Activated CD8-positive, alpha-beta T cell treated with anti-CD3 and anti-CD28 coated beads for 36 hours (primary cell): ENCODE data around the gene NRSN1. TPM values are rescaled to one million over a fixed set of nuclear protein-coding genes. Genes with fewer than 3 reads are reported as not detected.
A peak's percentile ranks its signal among the peaks of the same experiment; 100 is the strongest.

Experiments
- ATAC-seq: fragments of 200-7000 bp; cut with Tn5 transposase; one replicate; pipeline ENCODE4 v1.10.0; 2021; ENCODE audit warnings: mild to moderate bottlenecking, moderate library complexity
- CTCF ChIA-PET: fragments of 350-600 bp; sonication (Branson Sonifier 250); formaldehyde crosslinking; loops from one replicate; lab custom pipeline; 2021; ENCODE audit warnings: antibody characterized with exemption; lab: Charles Lee
- POLR2A ChIA-PET: fragments of 350-600 bp; sonication (Branson Sonifier 250); formaldehyde crosslinking; loops from one replicate; lab custom pipeline; 2021; ENCODE audit warnings: antibody characterized with exemption; lab: Charles Lee
- DNase-seq: peaks from one replicate; pipeline ENCODE4 v3.0.0-alpha.2; 2020
- H3K27ac Mint-ChIP-seq: one replicate; pipeline ENCODE4 v1.8.0; 2021; ENCODE audit warnings: mild to moderate bottlenecking, mixed read lengths
- H3K27me3 Mint-ChIP-seq: one replicate; pipeline ENCODE4 v1.8.0; 2021; ENCODE audit warnings: mixed read lengths
- H3K36me3 Mint-ChIP-seq: one replicate; pipeline ENCODE4 v1.8.0; 2021; ENCODE audit warnings: low read depth, mixed read lengths
- H3K4me1 Mint-ChIP-seq: one replicate; pipeline ENCODE4 v1.8.0; 2021; ENCODE audit warnings: low read depth, mixed read lengths
- H3K4me3 Mint-ChIP-seq: one replicate; pipeline ENCODE4 v1.8.0; 2021; ENCODE audit warnings: mild to moderate bottlenecking, moderate library complexity, mixed read lengths
- H3K9me3 Mint-ChIP-seq: one replicate; pipeline ENCODE4 v1.8.0; 2021; ENCODE audit warnings: mixed read lengths
- intact Hi-C: fragments of 100-400 bp; cut with micrococcal nuclease; formaldehyde crosslinking; loops from one replicate; pipeline ENCODE4 v1.10.0; 2022
- total RNA-seq, 2 experiments: library from RNA; stranded (reverse); gene quantifications; one replicate each; pipeline ENCODE4 v1.2.3, GENCODE V29; 2021
- TF ChIP-seq, protein P1 (sequence below): fragments of 200-600 bp; IDR thresholded peaks from one replicate; pipeline ENCODE4 v1.8.0; 2022; ENCODE audit warnings: antibody characterized with exemption, mild to moderate bottlenecking

Gene NRSN1, protein sequence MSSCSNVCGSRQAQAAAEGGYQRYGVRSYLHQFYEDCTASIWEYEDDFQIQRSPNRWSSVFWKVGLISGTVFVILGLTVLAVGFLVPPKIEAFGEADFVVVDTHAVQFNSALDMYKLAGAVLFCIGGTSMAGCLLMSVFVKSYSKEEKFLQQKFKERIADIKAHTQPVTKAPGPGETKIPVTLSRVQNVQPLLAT
- not detected for total RNA-seq

DNA sequence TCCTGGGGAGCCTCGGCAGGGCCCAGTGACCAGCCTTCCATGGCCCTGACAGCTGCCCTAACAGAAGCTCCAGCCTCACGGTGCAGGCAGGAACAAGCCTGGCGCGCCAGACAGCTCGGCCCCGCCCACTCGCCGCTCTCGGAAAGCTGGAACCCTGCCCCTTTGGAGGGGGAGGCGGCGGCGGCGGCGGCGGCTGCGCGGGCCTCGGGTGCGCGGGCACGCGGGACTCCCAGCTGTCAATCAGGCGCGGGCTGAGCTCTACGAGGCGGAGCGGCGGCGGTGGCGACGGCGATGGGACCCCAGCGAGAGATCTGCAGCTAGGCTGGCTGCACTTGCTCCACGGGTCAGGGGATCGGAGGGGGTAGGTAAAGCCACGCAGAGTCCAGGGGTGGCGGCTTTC is at the start of gene NRSN1:
TSS of gene NRSN1 (plus strand) at position 236 of the 400 bp plus-strand sequence. CDS start 8,113 bp downstream, outside the sequence.
- H3K4me1 Mint-ChIP-seq, result peaks cover 2% of the 10 kb centered on the region
- DNase-seq (peak; percentile 6), ATAC-seq (no peak)
- no peak within 1 kb of the TSS for H3K27ac Mint-ChIP-seq
- TF ChIP-seq, protein P1, sequence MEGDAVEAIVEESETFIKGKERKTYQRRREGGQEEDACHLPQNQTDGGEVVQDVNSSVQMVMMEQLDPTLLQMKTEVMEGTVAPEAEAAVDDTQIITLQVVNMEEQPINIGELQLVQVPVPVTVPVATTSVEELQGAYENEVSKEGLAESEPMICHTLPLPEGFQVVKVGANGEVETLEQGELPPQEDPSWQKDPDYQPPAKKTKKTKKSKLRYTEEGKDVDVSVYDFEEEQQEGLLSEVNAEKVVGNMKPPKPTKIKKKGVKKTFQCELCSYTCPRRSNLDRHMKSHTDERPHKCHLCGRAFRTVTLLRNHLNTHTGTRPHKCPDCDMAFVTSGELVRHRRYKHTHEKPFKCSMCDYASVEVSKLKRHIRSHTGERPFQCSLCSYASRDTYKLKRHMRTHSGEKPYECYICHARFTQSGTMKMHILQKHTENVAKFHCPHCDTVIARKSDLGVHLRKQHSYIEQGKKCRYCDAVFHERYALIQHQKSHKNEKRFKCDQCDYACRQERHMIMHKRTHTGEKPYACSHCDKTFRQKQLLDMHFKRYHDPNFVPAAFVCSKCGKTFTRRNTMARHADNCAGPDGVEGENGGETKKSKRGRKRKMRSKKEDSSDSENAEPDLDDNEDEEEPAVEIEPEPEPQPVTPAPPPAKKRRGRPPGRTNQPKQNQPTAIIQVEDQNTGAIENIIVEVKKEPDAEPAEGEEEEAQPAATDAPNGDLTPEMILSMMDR, result no peak
- intact Hi-C loops, result no loop called here
- ChIA-PET POLR2A (no interaction called here), CTCF (no interaction called here)
- H3K27me3 Mint-ChIP-seq, result peaks cover 29% of the 10 kb centered on the region
- no peaks in the 10 kb centered on the region for H3K36me3 Mint-ChIP-seq
- H3K4me3 Mint-ChIP-seq, result no peak within 1 kb of the TSS
- peaks cover 3% of the 10 kb centered on the region for H3K9me3 Mint-ChIP-seq

GRCh38 chr6:24078200-24078599 is 47.8 kb upstream of the NRSN1 start:
- H3K36me3 Mint-ChIP-seq, result no peaks in the 10 kb centered on the region
- ATAC-seq, result no peak
- no peaks in the 10 kb centered on the region for H3K4me1 Mint-ChIP-seq
- intact Hi-C loops, result no loop called here
- H3K27me3 Mint-ChIP-seq, result no peaks in the 10 kb centered on the region
- TF ChIP-seq, protein P1, result no peak
- POLR2A ChIA-PET, result no interaction called here
- no peak overlapping the region for H3K4me3 Mint-ChIP-seq
- DNase-seq, result no peak
- CTCF ChIA-PET, result no interaction called here
- no peak overlapping the region for H3K27ac Mint-ChIP-seq
- peaks cover 4% of the 10 kb centered on the region for H3K9me3 Mint-ChIP-seq

- POLR2A ChIA-PET, result no interaction called here
- H3K27ac Mint-ChIP-seq, result no peak overlapping the region
- CTCF ChIA-PET, result no interaction called here
Measured at GRCh38 chr6:24079076-24079475, 46.9 kb upstream of the NRSN1 start.

DNA sequence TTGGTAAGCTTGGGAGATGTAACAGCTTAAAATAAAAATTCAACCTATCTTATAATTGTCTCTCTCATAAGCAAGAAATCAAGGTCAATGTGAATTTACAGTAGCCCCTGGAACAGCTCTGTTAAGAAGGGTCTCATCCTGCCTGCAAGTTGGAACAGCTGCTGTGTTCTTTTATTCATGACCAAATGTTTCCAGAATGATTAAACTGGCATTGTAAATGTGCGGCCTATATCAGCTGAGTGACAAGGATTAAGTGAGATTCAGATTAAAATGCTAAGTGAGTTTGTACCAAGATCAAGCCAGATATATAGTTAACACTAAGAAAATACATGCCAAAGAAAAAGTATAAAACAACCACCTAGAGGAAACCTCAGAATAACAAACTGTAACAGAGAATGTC is 45.3 kb upstream of the NRSN1 start:
- no peaks in the 10 kb centered on the region for H3K36me3 Mint-ChIP-seq
- TF ChIP-seq, protein P1, result no peak
- POLR2A ChIA-PET, result no interaction called here

More at GRCh38 chr6:24079076-24079475, 46.9 kb upstream of the NRSN1 start:
- H3K36me3 Mint-ChIP-seq, result no peaks in the 10 kb centered on the region
- no peak overlapping the region for H3K4me3 Mint-ChIP-seq
- H3K27me3 Mint-ChIP-seq, result no peaks in the 10 kb centered on the region
- peaks cover 4% of the 10 kb centered on the region for H3K9me3 Mint-ChIP-seq
- ATAC-seq (no peak), DNase-seq (no peak)
- no peaks in the 10 kb centered on the region for H3K4me1 Mint-ChIP-seq
- intact Hi-C loops, result no loop called here
- TF ChIP-seq, protein P1, result no peak

GRCh38 chr6:24089736-24090135 is 36.3 kb upstream of the NRSN1 start:
- Mint-ChIP-seq H3K27me3 (no peaks in the 10 kb centered on the region), H3K4me3 (no peak overlapping the region), H3K27ac (no peak overlapping the region), H3K36me3 (no peaks in the 10 kb centered on the region), H3K9me3 (no peaks in the 10 kb centered on the region), H3K4me1 (no peaks in the 10 kb centered on the region)
- DNase-seq, result no peak
- TF ChIP-seq, protein P1, result no peak
- intact Hi-C loops, result no loop called here
- no peak for ATAC-seq
- ChIA-PET CTCF (no interaction called here), POLR2A (no interaction called here)

More for the DNA sequence above, 45.3 kb upstream of the NRSN1 start:
- DNase-seq (no peak), ATAC-seq (no peak)
- no peaks in the 10 kb centered on the region for H3K4me1 Mint-ChIP-seq
- H3K4me3 Mint-ChIP-seq, result no peak overlapping the region
- no peaks in the 10 kb centered on the region for H3K27me3 Mint-ChIP-seq
- H3K27ac Mint-ChIP-seq, result no peak overlapping the region
- CTCF ChIA-PET, result no interaction called here
- intact Hi-C loops, result no loop called here
- peaks cover 4% of the 10 kb centered on the region for H3K9me3 Mint-ChIP-seq
